HG03139 (cell line): ENCODE measurements around the gene ARID1B.
A peak's percentile ranks its signal among the peaks of the same experiment; 100 is the strongest.

Source experiments
- ATAC-seq: cut with Tn5 transposase; IDR thresholded peaks from one replicate; pipeline ENCODE4 v1.9.1; 2021; ENCODE audit not compliant: unreplicated experiment

ARID1B gene

GRCh38 chr6:156790711-156791319, 13.6 kb downstream of the ARID1B start:
- ATAC-seq: no peak

DNA sequence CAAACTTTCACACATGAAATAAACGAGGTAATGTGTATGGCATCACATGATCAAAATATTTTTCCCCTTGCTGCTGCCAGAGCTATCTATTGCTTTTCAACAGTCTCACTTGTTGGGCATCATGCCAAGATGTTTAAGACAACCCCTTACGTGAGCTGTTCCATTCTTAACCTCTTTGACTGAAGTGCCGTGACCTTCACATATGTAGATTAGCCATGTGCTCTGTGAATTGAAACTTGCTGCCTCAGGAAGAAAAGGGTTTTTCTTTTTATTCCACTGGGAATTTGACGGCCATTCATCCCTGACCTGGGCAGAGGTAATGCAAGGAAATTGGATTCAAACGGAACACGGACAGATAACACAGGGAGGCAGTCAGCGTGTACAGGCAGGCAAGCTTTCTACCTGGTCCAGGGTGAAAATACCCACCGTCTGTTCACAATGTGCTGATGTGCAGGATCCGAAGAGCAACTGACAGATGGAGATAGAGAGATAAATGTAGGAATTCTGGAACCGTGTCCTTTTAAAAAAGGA, 14.2 kb downstream of the ARID1B start:
- peak; percentile 48 for ATAC-seq

- ATAC-seq: no peak
Observed at GRCh38 chr6:156793200-156793599, 16.0 kb downstream of the ARID1B start.

DNA sequence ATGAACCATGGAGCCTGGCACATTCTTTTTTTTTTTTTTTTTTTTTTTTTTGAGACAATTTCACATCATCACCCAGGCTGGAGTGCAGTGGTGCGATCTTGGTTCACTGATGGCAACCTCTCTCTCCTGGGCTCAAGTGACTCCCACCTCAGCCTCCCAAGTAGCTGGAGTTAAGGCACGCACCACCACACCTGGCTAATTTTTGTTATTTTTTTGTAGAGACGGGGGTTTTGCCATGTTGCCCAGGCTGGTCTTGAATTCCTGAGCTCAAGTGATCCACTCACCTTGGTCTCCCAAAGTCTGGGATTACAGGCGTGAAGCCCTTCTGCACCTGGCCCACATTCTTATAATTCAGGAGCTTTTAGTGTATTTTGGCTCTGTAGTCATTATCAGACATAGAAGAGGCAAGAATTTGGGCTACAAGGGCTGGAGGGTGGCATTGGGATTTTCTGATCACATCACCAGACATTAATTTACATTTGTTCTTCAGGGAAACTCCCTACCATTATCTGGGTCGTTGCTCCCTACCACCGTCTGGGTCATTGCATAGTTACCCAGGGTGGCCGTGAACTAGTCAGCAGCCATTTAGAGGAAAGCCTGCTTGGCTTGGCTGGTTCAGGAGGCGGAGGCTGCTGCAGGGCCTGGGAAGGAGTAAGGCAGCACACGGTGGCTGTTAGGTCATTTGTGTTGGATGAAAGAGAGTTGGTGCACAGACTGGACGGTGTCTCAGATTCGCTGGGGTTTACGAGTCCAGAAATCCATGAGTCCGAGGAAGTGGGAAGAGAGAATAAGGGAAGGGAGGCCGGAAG, 17.6 kb downstream of the ARID1B start:
- ATAC-seq: peak; percentile 41

DNA sequence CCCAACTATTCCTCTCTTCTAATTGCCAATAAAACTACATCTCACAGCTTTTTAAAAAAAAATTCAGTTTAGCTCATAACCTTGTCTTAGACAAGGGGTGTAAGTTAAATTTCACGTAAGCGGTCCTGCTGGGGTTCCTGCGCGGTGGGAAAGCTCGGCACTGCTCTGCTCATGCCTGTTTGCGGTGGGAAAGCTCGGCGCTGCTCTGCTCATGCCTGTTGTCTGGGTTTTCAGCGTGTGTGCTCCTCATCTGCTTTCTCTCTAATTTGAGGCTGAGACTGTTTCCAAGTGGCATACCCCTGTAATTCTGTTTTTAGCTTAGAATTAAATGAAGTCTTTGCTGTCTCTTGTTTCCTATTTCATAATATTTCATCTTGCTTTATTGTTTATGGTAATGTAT, 18.6 kb downstream of the ARID1B start:
- ATAC-seq: no peak

- ATAC-seq: no peak
Observed at GRCh38 chr6:156796627-156797026, 19.4 kb downstream of the ARID1B start.

GRCh38 chr6:156797901-156798735, 20.9 kb downstream of the ARID1B start:
- no peak for ATAC-seq

GRCh38 chr6:156801712-156802111, 24.5 kb downstream of the ARID1B start:
- ATAC-seq: no peak

- no peak for ATAC-seq
Observed at GRCh38 chr6:156803353-156803752, 26.2 kb downstream of the ARID1B start.

DNA sequence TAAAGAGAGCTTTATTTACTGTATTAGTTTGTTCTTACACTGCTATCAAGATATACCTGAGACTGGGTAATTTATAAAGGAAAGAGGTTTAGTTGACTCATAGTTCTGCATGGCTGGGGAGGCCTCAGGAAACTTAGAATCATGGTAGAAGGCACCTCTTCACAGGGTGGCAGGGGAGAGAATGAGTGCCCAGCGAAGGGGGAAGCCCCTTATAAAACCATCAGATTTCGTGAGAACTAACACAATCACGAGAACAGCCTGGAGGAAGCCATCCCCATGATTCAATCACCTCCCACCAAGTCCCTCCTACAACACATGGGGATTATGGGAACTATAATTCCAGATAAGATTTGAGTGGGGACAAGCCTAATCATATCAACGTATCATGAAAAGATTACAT, 27.2 kb downstream of the ARID1B start:
- no peak for ATAC-seq

- no peak for ATAC-seq
Observed at GRCh38 chr6:156806155-156806554, 29.0 kb downstream of the ARID1B start.

- ATAC-seq: no peak
Observed at GRCh38 chr6:156807028-156807427, 29.9 kb downstream of the ARID1B start.

DNA sequence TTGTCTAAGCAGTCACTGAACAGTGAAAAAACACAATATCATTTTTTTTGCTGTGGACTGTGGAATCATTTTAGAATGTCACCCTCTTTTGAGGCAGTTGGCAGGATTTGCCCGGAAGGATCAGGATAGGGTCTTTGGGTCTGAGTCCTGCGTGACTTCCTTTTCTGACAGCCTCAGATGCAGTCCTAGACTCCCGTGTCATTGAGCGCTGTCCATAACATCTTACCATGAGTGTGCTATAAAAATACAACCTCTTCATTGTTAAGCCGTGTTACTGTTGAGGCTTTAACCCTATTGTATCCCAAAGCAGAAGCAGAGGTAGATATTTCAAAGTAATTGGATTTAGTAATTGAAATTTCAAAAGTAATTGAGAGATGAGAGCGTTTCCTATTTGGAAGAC, 30.6 kb downstream of the ARID1B start:
- ATAC-seq: no peak

GRCh38 chr6:156808287-156808686, 31.1 kb downstream of the ARID1B start:
- no peak for ATAC-seq

GRCh38 chr6:156809034-156809433, 31.9 kb downstream of the ARID1B start:
- ATAC-seq: peak; percentile 86

GRCh38 chr6:156809446-156810178, 32.4 kb downstream of the ARID1B start:
- no peak for ATAC-seq

GRCh38 chr6:156814036-156814581, 36.9 kb downstream of the ARID1B start:
- no peak for ATAC-seq

GRCh38 chr6:156816505-156816904, 39.3 kb downstream of the ARID1B start:
- no peak for ATAC-seq

GRCh38 chr6:156820089-156820798, 43.1 kb downstream of the ARID1B start:
- no peak for ATAC-seq

DNA sequence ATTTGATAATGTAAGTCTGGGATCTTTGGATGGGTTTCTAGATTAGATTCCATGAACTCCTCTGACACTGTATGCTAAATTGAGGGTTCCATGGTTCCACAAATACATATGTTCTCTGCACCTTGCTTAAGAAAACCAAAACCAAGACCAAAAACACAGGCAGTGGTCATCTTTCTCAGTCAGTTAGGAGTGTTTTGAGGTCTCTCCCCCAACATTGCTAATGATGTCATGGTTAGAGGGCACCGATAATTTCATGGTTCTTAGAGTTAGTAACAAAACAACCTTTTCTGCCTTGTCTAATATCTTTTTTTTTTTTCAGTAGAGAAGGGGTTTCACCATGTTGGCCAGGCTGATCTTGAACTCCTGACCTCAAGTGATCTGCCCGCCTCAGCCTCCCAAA, 44.5 kb downstream of the ARID1B start:
- ATAC-seq: no peak
